HG03439 (cell line): Measurements from ENCODE around the gene TCHP.
"Not testable (repeated sequence)": the region's sequence is repeated elsewhere in the genome, so short reads cannot be mapped to it uniquely, and the experiment has no call there.

Experiments used
- ATAC-seq: cut with Tn5 transposase; IDR thresholded peaks from one replicate; pipeline ENCODE4 v1.9.1; 2021; ENCODE audit warnings: mild to moderate bottlenecking, moderate library complexity; ENCODE audit not compliant: unreplicated experiment

TCHP gene

DNA sequence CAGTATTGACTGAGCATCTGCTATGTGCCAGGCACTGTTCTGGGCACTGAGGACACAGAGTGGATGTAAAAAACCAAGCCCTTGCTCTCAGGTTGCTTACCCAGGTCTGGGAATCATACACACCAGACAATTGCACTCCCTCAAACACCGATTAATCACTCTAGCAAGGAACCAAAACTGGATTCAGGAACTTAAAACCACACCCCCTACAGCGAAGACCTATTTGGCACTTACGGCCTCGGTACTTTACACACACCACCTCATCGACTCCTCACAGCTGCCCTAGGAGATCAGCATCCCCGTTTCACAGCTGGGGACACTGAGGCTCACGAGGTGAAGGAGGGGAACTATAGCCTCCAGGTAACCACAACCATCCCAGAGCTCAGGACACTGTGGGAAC, 21.3 kb upstream of the TCHP start:
- no peak for ATAC-seq

DNA sequence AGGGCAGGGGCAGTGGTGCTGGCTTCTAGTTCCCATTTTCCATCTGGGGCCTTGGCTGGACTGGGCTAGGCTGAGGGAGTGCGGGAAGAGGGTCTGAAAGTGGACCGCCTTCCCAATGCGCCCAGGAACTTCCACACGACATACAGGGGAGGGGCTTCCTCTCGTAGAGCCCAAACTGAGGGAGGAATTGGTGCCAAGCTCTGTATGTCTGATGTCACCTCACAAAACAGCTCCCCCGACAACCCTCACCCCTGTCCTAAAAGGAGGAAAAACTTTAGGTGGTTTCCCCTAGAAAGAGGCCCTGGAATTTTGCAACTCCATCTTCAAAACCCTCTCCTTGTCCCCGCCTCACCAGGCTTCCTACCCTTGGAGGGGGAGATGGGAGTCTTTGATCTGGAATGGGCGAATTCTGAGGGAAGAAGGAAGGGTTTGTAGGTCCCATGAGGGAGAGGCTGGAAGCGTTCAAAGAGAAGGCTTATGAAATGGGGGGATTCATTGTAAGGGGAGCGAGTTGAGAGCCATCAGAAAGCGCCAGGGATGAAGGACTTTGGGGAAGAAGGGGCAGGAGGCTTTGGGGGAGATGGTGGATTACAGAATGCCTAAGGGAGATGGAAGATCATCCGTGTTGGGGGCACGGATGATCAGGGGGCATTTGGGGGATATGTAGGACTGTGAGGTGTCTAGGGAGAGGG, 20.6 kb upstream of the TCHP start:
- no peak for ATAC-seq

DNA sequence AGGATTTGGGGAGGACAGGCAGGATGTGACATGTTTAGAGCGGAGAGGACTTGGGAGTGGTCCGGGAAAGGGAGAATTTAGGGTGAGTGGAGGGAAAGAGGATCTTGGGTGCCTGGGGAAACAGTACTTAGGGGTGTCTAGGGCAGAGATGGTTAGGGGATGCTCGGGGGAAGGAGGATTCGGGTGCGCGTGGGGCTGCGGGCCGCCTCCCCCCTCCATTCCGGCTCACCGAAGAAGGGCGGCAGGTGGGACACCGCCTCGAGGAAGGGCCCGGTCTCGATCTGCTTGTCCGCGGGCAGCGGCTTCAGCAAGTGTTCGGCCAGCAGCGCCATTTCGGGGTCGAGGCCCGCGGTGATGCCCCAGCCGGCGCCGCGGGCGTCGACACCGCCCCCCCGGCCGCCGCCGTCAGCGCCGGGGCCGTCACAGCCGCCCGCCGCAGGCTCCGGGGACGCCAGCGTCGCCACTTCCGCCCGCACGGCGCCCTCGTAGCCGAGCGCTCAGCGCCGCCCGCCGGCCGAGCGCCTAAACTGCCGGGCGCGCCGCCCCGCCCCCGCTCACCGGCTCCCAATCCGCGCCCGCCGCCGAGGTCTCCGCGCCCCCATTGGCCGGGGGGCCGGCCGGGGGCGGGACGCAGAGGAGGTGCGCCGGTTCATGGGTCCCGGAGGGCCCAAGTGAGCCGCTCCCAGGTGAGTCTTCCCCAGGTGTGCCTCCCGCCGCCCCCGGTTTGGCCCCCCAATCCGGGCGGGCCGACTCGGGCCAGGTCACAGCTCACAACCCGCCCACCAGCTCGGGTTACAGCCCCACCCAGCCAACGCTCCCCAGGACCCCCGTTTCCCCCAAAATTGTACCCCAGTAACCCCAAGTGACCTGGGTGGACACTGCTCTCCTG, 19.8 kb upstream of the TCHP start, which contains the start of gene GLTP:
Gene GLTP, minus strand, starts transcription at position 499 of the 889 bp plus-strand sequence. Its CDS starts 167 bp downstream, at position 332.
- ATAC-seq, result peak; percentile 94

DNA sequence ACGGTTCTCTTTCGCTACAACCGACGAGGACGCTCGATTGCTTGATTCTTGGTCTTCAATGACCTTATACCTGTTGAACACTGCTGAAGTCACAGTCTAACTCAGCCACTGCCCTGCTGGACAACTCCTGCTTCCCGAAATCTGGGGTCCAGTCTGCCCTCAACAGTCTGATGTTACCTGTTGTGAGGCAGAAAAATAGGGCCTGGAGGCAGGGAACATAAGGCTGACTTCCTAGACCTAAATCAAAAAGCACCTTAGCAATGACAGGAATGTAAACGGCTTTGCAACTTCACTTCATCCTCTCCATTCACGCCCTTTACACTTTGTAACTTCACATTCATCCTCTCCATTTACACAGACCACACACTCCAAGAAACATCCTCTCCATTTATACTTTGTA, 19.1 kb upstream of the TCHP start:
- no peak for ATAC-seq

DNA sequence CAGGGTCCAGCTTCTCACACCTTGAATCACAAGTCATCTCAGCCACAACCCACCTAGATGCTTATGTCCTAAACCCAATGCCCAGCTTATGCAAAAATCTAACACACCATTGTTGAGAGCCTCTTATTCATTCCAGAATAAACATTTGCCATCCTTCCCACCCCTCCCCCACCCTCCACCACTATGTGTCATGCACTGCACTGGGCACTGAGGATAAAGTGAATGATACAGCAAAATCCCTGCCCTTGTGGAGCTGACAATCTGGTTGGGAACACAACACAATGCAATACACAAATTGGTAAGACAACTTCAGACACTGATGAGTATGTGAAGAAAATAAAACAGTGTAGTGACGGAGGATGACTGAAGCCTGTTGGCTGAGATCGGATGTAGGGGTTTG, 18.3 kb upstream of the TCHP start:
- no peak for ATAC-seq

DNA sequence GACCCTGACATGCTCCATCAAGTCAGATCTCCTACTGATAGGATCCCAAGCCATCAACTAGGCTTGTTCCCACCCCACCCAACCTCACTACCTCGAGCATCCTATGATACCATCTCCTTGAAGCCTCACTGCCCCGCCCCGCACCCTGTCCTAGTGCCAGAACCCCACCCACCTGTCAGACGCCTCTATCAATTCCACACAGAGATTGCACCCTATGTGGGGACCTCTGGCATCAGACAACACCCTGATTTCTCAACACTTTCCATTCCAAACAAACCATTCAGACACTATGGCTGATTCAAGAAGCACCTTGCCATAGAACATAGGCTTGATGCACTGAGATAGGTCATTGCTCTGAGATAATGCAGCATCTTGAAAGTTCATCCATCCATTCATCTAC, 16.6 kb upstream of the TCHP start:
- no peak for ATAC-seq

DNA sequence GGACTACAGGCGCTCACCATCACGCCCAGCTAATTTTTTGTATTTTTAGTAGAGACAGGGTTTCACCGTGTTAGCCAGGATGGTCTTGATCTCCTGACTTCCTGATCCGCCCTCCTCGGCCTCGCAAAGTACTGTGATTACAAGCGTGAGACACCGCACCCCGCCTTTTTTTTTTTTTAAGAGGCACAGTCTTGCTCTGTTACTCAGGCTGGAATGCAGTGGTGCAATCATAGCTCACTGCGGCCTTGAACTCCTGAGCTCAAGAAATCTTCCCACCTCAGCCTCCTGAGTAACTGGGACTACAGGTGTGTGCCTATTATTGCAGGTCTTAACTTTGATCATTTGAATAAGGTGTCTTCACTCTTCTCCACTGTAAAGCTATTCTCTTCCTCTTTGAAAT, 14.5 kb upstream of the TCHP start:
- no peak for ATAC-seq

DNA sequence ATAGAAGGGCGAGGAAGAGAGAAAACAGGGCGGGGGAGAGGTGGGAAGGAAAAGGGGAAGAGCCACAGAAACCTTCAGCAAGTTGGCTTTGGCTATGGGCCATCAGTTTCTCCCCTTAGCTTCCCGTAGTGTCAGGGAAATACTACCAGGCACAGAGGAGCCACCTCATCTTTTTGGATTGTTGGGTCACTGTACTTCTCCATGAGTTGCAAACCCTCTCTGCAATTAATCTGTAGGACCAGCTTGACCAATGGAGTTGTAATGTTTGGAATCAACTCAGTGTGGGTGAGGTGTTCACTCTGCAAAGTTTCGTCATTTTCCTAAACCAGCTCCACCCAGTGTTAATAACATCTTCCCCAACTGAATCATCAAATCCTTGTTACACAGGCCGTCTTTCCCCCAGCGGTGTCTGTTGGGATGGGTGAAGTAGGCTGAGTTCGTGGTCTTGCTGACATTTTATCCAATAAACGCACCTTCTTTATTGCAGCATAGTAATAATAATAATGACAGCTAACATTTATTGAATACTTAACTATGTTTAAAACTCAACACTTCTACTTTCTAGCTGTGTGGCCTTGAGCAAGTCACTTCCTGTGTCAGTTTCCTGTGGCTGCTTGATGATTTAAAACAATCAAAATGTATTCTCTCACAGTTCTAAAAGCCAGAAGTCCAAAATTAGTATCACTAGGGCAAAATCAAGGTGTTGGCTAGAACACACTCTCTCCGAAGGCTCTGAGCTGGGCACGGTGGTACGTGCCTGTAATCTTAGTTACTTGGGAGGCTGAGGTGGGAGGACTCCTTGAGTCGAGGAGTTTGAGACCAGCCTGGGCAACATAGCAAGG, 11.7 kb upstream of the TCHP start:
- no peak for ATAC-seq

DNA sequence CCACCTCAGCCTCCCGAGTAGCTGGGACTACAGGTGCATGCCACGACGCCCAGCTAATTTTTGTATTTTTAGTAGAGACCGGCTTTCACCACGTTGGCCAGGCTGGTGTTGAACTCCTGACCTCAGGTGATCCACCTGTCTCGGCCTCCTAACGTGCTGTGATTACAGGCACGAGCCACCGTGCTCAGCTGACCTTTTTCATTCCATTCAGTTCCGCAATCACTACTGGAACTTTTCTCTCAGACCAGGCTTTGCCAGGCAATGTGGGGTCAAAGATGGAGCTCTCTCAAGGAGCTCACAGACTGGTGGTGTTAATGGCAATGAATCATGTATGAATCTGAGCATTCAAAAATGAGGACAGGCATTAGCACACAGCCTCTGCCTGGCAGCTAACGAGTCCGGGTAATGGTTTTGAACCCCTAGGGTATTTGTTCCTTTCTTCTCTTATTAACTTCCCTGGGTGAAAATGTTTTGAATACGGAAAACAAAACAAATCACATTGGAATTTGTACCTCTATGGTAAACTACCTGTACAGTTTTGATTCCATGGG, 9.4 kb upstream of the TCHP start:
- no peak for ATAC-seq

DNA sequence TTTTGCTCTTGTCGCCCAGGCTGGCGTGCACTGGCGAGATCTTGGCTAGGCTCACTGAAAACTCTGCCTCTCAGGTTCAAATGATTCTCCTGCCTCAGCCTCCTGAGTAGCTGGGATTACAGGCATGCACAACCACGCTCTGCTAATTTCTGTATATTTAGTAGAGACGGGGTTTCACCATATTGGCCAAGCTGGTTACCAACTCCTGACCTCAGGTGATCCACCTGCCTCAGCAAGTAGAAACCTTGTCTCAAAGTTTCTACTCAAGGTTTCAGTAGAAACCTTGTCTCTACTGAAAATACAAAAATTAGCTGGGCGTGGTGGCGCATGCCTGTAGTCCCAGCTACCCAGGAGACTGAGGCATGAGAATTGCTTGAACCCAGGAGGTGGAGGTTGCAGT, 8.3 kb upstream of the TCHP start:
- not testable (repeated sequence) for ATAC-seq

DNA sequence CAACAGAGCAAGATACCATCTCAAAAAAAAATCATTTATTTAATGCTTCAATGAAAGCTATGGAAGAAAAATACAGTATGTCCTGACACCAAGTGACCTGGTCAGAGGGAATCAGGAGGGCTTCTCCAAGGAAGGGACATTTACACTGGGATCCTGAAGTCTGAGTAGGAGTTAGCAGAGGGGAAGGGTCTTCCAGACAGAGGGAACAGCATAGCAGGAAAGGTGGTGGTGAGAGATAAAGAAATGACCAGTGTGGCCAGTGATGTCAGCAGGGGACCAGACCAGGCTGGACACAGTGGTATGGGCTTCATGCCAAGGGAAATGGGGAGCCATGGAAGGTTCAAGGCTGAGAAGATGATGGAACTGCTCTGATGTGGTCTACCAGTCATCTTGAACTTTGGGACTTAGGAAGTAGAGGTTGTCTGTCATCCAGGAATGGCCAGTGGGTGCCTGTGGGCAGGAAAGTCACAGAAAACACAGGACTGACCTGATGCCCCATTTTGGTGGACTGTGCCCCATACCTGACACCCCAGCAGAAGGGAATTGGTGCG, 7.8 kb upstream of the TCHP start:
- ATAC-seq, result no peak

DNA sequence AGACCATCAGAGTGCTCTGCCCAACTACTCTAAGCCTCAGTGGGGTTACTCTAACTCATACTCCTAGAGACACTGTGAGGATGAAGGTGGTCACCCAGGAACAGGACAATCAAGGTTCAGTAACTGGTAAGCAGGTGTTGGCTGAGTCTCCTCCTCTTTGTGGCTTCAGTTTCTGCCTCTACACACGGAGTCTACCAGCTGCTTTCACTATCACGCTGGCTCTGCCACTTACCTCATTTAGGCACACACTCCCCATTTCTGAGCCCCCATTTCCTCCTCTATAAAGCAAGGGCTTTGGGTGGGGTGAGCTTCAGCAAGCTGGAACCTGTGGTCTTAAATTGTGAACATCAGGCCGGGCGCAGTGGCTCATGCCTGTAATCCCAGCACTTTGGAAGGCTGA, 7.3 kb upstream of the TCHP start:
- no peak for ATAC-seq

DNA sequence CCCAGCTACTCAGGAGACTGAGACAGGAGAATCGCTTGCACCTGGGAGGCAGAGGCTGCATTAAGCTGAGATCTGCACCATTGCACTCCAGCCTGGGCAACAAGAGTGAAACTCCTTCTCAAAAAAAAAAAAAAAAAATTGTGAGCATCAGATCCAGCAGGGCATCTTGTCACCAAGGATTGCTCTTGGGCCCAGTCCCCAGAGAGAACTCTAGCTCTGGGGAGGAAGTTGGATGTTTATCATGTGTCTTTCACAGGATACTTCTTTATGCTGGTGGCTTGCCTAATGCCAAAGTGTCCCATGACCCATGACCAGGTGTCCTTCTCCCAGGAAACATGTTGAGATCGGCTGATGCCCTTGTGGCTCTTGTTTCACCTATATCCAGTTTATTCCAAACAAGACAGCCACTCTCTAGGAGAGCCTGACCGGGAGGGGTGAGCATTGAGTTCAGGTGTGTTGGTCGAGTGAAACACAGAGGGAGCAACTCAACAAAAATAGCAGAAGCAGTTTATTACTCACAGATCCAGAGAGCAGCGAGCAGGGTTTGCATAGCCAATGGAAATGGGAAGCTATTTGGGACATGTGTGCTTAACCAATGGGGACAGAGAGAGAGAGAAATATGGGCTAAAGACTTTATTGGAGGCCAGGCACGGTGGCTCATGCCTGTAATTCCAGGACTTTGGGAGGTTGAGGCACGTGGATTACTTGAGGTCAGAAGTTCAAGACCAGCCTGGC, 6.6 kb upstream of the TCHP start:
- no peak for ATAC-seq

DNA sequence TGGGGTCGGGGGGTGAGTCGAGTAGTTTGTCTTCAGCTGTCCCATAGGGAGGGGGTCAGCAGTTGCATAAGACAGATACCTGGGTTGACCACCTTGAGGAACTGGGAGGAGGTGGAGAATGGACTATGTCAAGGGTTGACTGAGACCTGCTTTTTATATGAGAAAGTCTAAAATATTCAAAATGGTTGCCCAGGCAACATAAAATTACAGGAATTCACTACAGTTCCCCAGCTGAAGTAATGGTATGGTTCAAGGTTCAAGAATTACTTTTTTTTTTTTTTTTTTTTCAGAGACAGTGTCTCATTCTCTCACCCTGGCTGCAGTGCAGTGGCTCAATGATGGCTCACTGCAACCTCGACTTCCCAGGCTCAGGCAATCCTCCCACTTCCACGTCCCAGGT, 5.1 kb upstream of the TCHP start:
- no peak for ATAC-seq

DNA sequence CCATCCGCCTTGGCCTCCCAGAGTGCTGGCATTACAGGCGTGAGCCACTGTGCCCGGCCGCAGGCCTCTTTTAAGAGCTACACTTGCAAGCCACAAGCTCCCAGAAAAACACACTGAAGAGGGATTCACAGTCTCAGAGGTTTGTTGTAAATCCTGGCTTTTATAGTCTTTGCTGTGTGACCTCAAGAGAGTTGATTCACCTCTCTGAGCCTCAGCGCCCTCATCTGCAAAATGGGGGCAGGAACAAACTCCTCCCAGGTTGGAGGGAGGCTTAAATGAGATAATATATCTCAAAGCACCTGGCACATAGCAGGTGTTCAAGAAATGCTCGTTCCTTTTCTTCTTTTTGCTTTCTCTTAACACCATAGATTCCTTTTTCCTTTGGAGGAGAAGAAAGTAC, 3.9 kb upstream of the TCHP start:
- no peak for ATAC-seq

DNA sequence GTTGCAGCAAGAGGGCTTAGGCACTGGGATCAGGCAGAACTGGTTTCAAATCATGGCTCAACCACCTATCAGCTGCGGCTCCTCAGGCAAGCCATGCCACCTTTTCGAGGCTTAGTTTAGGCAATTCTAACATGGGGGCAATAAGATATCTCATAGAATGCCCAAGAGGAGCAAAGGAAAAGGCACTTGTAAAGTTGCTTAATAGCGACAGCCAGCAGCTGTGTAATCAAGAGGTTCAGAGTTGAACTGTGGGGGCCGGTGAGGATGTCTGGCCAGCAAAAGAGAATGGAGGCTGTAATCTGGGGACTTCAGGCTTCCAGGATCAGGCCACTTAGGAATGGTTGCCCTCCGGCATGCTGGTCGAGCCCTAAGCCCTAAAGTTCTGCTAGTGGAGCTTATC, 3.0 kb upstream of the TCHP start:
- ATAC-seq, result no peak

DNA sequence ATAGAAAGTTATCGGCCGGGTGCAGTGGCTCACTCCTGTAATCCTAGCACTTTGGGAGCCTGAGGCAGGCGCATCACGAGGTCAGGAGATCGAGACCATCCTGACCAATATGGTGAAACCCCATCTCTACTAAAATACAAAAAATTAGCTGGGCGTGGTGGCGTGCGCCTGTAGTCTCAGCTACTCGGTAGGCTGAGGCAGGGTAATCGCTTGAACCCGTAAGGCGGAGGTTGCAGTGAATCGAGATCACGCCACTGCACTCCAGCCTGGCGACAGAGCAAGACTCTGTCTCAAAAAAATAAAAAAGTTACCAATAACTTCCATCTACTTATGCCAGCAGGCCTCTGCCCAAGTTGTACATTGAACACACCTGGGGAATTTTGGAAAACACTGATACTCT, 729 bp upstream of the TCHP start:
- not testable (repeated sequence) for ATAC-seq

DNA sequence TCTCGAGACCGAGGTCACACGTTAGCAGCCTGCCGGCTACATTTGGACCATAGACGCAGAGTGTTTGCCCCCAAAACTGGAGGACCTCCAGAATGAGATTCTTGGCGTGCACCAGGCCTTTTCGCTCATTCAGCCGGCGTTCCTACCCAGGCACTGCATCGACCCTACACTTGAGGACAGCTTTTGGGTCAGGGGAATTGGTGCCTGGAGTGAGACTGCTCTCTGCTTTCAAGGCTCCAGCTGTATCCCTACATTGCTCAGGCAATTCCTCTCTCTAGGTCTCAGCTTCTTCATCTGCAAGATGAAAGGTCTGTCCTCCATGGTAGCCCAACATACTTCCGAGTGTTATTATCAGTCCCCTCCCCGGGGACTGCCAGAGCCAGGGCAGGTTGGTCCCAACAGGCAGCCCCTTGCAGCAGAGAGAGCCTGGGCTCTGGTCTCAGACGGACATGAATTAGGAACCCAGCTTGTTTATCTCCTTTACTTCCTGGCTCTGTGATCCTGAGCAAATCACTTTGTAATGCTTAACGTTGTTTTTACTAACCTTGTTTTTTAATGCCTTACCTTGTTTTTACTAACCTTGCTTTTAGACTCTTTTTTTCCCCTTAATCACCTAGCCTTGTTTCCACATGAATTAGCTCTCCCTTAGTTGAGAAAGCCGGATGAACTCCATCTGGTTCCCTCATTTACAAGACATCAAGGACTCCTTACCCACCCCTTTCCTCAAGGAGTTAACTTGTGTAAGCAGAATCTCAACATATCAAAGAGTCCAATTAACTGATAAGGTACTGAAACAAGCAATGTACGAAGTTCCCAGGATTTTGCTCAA, 892 bp downstream of the TCHP start:
- peak; percentile 26 for ATAC-seq

DNA sequence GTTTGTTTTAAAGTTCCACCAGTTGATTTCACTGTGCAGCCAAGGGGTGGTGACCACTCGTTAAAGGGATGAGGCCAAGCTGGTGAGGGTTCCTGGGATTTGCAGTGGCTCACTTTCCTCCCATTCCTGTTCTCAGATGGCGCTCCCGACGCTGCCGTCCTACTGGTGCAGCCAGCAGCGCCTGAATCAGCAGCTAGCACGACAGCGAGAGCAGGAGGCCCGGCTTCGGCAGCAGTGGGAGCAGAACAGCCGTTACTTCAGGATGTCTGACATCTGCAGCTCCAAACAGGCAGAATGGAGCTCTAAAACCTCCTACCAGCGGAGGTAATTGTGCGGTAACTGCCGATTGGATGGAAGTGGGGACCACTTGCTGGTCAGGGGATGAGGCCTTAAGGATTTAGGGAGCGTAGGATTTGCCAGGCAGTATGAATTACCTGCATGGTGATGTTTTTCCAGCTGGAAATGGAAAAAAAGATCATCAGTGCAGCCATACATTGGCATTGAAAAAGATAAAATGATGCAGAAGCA, 2.9 kb downstream of the TCHP start:
- no peak for ATAC-seq
